Adipose tissue (tissue), 3 donors: ENCODE data around the gene DNAH3. TPM values are rescaled to one million over a fixed set of nuclear protein-coding genes. Genes with fewer than 3 reads are reported as not detected.
"Not testable (repeated sequence)": the region's sequence is repeated elsewhere in the genome, so short reads cannot be mapped to it uniquely, and the experiment has no call there.

Source experiments
- H3K27ac ChIP-seq: one replicate; pipeline ENCODE4 v1.5.1; 2013; ENCODE audit warnings: low read depth, low read length
- WGBS, 3 donors: extraction: QIAGEN DNeasy Blood & Tissue Kit; methylation state at CpG; one replicate each; pipeline ENCODE4 v1.1.7; 2013; 5-methylcytosine and 5-hydroxymethylcytosine counted together
- polyA plus RNA-seq, 3 donors: library from polyadenylated mRNA; stranded (reverse); fragments of 200-250 nt; gene quantifications; one replicate each; pipeline ENCODE4 v1.2.3, GENCODE V29; 2013
- donor health status: healthy with polysubstance abuse.
- donor health status: Bipolar disorder and iron deficiency.
- donor health status: healthy.

DNAH3 gene
- polyA plus RNA-seq, 3 donors: not detected

DNA sequence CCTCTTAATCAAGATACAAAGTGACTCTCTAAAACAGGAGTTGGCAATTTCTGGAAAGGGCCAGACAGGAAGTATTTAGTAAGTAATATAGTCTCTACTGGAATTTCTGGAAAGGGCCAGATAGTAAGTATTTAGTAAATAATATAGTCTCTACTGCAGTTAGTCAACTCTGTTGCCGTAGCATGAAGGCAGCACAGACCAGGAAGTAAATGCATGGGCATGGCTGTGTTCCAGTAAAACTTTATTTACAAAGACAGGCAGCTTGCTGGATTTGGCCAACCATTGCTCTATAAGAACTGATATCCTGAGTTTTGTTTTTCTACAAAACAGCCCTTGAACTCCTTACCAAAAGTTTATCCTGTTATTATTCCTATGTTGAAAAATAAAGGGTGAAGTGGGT lies 24.8 kb upstream of the DNAH3 start:
- H3K27ac ChIP-seq: no peak overlapping the region
- 39 to 94% (median 90%) methylated on average over 1 of the region's 1 CpG for WGBS, 3 donors

- H3K27ac ChIP-seq: no peak overlapping the region
- WGBS, 3 donors: 91 to 97% (median 97%) methylated on average over 3 of the region's 3 CpGs
Measured at GRCh38 chr16:21172650-21173049, 22.0 kb upstream of the DNAH3 start.

DNA sequence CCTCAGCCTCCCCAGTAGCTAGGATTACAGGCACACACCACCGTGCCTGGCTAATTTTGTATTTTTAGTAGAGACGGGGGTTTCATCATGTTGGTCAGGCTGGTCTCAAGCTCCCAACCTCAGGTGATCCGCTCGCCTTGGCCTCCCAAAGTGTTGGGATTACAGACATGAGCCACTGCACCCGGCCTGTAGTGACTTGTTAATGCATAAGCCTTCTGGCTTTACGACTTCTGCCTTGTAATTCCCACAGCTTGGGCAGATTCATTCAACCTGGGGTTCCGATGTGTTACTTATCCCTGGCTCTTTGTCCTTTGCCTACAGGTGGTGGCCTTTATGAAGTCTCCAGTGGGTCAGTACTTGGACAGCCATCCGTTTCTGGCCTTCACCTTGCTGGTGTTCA lies 19.5 kb upstream of the DNAH3 start:
- not testable (repeated sequence) for H3K27ac ChIP-seq
- 91 to 97% (median 95%) methylated on average over 8 of the region's 8 CpGs for WGBS, 3 donors

DNA sequence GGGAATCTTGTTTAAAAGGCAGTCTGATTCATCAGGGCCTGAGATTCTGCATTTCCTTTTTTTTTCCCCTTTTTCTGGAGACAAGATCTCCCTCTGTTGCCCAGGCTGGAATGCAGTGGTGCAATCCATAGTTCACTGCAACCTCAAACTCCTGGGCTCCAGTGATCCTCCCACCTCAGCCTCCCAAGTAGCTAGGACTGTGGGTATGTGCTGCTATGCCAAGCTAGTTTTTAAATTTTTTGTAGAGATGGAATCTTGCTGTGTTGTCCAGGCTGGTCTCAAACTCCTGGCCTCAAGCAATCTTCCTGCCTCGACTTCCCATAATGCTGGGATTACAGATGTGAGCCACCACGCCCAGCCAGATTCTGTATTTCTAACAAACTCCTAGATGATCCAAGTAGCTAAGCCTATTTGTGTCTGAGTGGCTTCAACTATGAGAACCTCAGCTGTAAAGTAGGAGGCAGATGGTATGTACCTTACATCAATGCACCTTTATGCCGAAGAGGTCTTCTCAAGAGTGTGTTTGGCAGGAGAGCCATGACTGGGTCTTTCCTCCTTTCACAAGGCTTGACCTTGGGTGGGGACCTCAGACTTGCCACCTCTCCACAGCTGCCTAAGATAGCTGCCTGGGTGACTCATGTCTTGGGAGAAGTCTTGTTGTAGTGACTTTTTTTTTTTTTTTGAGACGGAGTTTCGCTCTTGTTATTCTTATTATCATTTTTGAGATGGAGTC lies 18.8 kb upstream of the DNAH3 start:
- H3K27ac ChIP-seq: no peak overlapping the region
- 93 to 98% (median 95%) methylated on average over 5 of the region's 5 CpGs for WGBS, 3 donors

GRCh38 chr16:21167929-21168602 lies 17.4 kb upstream of the DNAH3 start:
- H3K27ac ChIP-seq: no peak overlapping the region
- WGBS, 3 donors: 97 to 100% (median 97%) methylated on average over 12 of the region's 12 CpGs

GRCh38 chr16:21167360-21167759 lies 16.7 kb upstream of the DNAH3 start:
- WGBS, 3 donors: 93 to 98% (median 97%) methylated on average over 8 to 9 of the region's 9 CpGs
- H3K27ac ChIP-seq: no peak overlapping the region

DNA sequence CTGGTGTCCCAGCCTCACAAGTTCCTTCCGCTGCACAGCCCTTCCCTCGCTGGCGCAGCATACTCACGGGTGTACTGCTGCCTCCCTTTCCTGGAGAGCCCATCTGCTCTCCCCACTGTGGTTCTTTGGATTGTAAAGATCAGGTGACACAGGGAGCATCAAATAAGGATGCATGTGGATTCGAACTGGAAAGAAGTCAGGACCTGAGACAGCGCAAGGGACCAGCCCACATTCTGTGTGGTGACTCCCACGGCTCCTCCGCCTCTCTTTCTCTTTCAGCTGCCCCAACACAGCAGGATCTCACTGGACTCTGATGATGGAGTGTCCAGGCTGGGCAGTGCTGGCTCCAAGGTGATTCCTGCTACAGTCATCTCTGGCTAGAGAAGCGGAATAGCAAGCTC lies 15.9 kb upstream of the DNAH3 start:
- H3K27ac ChIP-seq: no peak overlapping the region
- WGBS, 3 donors: 89 to 92% (median 91%) methylated on average over 9 of the region's 9 CpGs

GRCh38 chr16:21164521-21165168 lies 14.0 kb upstream of the DNAH3 start:
- H3K27ac ChIP-seq: no peak overlapping the region
- 92 to 96% (median 95%) methylated on average over 7 of the region's 7 CpGs for WGBS, 3 donors

- H3K27ac ChIP-seq: no peak overlapping the region
- WGBS, 3 donors: 70 to 90% (median 87%) methylated on average over 4 of the region's 4 CpGs
Measured at GRCh38 chr16:21163576-21163975, 12.9 kb upstream of the DNAH3 start.

- H3K27ac ChIP-seq: no peak overlapping the region
Measured at GRCh38 chr16:21162661-21163151, 12.1 kb upstream of the DNAH3 start.

GRCh38 chr16:21161211-21161610 lies 10.6 kb upstream of the DNAH3 start:
- H3K27ac ChIP-seq: no peak overlapping the region

More at GRCh38 chr16:21162661-21163151, 12.1 kb upstream of the DNAH3 start:
- 21 to 54% (median 36%) methylated on average over 7 of the region's 7 CpGs for WGBS, 3 donors

DNA sequence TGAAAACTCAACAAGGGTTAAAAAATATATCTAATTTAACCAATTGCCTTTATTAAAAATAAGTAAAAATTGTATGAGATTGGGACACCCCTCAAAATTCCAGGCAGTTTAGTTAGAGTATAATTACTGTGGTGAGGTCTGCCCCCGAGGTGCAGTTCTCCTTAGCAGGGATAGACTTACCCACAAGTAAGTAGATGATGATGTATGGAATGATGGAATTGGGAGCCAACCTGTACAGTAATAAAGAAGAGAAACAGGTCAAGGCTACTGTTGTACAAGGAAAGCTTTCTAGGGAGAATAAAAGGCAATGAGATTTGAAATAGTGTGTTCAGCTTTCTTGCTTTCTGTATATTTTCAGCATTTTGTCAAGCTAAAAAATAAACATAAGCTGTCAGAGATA lies 9.6 kb upstream of the DNAH3 start:
- no peak overlapping the region for H3K27ac ChIP-seq
- WGBS, 3 donors: 70 to 88% (median 81%) methylated on average over 1 of the region's 1 CpG

More at GRCh38 chr16:21161211-21161610, 10.6 kb upstream of the DNAH3 start:
- 64 to 75% (median 69%) methylated on average over 2 of the region's 2 CpGs for whole genome bisulfite sequencing, 3 donors

DNA sequence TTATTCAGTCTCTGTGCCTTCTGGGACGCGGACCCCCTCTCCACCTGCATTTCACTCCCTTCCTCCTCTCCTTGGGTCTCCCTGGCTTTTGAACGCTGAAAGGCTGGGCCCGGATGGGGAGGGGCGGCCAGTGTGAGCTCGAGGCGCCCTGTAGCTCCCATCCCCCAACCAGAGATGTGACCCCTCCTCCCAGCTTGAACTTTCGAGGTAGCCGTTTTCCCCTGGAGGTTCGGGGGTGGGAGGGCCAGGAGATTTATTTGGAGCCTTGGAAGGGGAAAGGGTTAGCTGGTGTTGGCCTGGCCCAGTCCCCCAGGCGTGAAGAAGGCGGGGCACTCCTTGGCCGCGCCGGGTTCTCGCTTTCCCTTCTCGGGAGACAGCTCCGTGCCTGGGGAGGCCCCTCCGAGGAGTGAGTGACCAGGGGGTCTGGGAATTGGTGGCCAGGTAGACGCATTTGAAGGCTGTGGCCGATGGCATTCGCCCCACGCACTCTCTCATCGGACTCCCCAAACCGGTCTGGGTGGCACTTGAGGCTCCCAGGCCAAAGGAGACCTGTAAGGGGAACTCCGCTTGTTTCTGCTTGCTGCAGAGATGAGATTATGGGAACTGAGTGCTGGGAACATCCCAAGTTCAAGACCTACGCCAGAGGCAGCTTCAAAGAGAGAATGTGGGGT lies 8.8 kb upstream of the DNAH3 start:
- no peak overlapping the region for H3K27ac ChIP-seq
- WGBS, 3 donors: 3 to 10% (median 3%) methylated on average over 27 of the region's 27 CpGs

- 0 to 1% (median 1%) methylated on average over 51 to 59 of the region's 59 CpGs for WGBS, 3 donors
- no peak within 1 kb of the TSS for H3K27ac ChIP-seq
Measured at GRCh38 chr16:21158208-21159110, 7.8 kb upstream of the DNAH3 start, which contains the start of gene LDAF1. Gene LDAF1, plus strand, starts transcription at chr16:21158674. Its CDS starts 2,509 bp downstream, at chr16:21161183.

GRCh38 chr16:21157632-21158031 lies 7.0 kb upstream of the DNAH3 start:
- no peak overlapping the region for H3K27ac ChIP-seq
- WGBS, 3 donors: 55 to 66% (median 57%) methylated on average over 5 of the region's 5 CpGs

- no peak overlapping the region for H3K27ac ChIP-seq
- 48 to 53% (median 52%) methylated on average over 6 of the region's 6 CpGs for WGBS, 3 donors
Measured at GRCh38 chr16:21156767-21157467, 6.3 kb upstream of the DNAH3 start.

DNA sequence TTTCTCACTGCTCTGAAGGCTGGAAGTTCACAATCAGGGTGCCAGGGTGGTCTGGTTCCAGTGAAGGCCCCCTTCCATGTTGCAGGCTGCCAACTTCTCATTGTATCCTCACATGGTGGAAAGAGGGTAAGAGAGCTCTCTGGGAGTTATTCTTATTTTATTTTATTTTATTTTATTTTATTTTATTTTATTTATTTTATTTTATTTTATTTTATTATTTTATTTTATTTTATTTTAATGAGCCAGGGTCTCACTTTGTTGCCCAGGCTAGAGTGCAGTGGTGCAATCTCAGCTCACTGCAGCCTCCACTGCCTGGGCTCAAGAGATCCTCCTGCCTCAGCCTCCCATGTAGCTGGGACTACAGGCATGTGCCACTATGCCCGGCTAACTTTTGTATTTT lies 5.4 kb upstream of the DNAH3 start:
- WGBS, 3 donors: 20 to 74% (median 73%) methylated on average over 1 of the region's 1 CpG
- not testable (repeated sequence) for H3K27ac ChIP-seq
